Right atrium auricular region (tissue), 2 donors: ENCODE results near the gene KLF9. TPM values are rescaled to one million over a fixed set of nuclear protein-coding genes. Genes with fewer than 3 reads are reported as not detected.

ENCODE experiments used
- DNase-seq: peaks from one replicate; pipeline ENCODE4 v3.0.0-alpha.2; 2019; ENCODE audit warnings: low spot score
- H3K27ac ChIP-seq, 2 donors: fragments of 200-600 bp; sonication (generic); 1 replicate in 1 of 2; 2 replicates in 1 of 2; pipeline ENCODE4 v1.5.1; 2016 to 2019
- H3K27me3 ChIP-seq, 2 donors: fragments of 200-600 bp; sonication (generic); one replicate each; pipeline versions ENCODE4 v1.5.1 to v1.6.0; 2017 to 2019
- H3K36me3 ChIP-seq: fragments of 200-600 bp; sonication (generic); one replicate; pipeline ENCODE4 v1.5.1; 2016
- H3K4me1 ChIP-seq, 2 donors: fragments of 200-600 bp; sonication (generic); one replicate each; pipeline versions ENCODE4 v1.5.1 to v1.6.0; 2017 to 2019
- H3K4me3 ChIP-seq, 2 donors: fragments of 200-600 bp; sonication (generic); 1 replicate in 1 of 2; 2 replicates in 1 of 2; pipeline ENCODE4 v1.5.1; 2017 to 2019; ENCODE audit warnings: mild to moderate bottlenecking in 1 of 2, moderate library complexity in 1 of 2
- H3K9me3 ChIP-seq, 2 donors: fragments of 200-600 bp; sonication (generic); one replicate each; pipeline ENCODE4 v1.5.1; 2019
- CTCF ChIP-seq, 2 donors: fragments of 200-600 bp; sonication (generic); IDR thresholded peaks; one replicate each; pipeline ENCODE4 v1.5.1; 2019; ENCODE audit warnings: antibody characterized with exemption in 2 of 2
- total RNA-seq, 2 donors: library from RNA; depleted of rRNA; stranded (reverse); fragments of >200 nt; gene quantifications; one replicate each; pipeline ENCODE4 v1.1.0, GENCODE V29; 2016

The KLF9 gene
- total RNA-seq, 2 donors from 2014 or later: 74.1 to 76.7 TPM

DNA sequence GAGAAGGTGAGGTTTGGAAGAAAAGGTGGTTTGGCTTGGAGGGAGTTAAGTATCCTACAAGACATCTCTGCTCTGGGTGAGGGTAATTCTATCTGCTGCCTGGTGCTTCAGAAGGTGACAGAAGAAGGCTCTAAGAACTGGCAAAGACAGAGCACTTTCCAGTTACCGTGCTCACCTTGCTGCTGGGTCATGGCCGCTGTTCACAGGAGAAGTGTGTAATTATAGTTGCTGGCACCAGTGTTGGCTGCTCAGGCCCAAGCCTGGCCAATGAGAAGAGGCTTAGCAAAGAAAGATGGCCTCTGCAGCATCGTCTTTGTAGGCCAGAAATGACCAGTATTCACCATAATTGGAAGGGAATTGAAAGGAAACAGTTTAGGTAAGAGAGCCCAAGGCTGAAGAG lies 37.9 kb upstream of the KLF9 start:
- Histone ChIP-seq H3K4me1 (peaks cover 0 to 10% of the 10 kb centered on the region in 2 donors), H3K36me3 (no peaks in the 10 kb centered on the region), H3K4me3 (no peak overlapping the region), H3K9me3 (no peaks in the 10 kb centered on the region), H3K27me3 (no peaks in the 10 kb centered on the region), H3K27ac (no peak overlapping the region)
- DNase-seq: no peak
- TF ChIP-seq CTCF (IDR thresholded peaks at IDR 0.05): no peak

DNA sequence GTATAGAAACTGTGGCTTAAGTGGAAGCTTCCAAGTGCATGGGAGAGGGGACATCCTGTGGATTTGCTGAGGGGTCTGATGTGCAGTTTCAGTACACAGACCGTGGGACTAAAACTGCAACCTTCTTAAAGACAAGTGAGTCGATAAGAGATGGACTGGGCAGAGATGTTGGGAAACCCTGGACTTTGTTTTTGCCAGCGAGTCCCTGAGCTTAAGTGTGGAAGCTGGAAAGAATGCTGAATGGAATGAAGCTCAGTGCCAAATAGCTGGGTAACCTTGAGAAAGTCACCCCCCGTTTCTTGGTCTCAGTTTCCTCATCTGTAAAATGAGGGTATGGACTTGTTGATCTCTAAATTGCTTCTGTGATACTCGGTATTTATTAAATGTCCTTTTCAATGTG lies 37.3 kb upstream of the KLF9 start:
- no peak for DNase-seq
- no peaks in the 10 kb centered on the region for H3K36me3 ChIP-seq
- no peak overlapping the region for H3K27ac ChIP-seq
- TF ChIP-seq CTCF (IDR thresholded peaks at IDR 0.05): no peak
- H3K9me3 ChIP-seq: no peaks in the 10 kb centered on the region
- H3K4me1 ChIP-seq: peaks cover 0 to 10% of the 10 kb centered on the region in 2 donors
- no peaks in the 10 kb centered on the region for H3K27me3 ChIP-seq
- no peak overlapping the region for H3K4me3 ChIP-seq

DNA sequence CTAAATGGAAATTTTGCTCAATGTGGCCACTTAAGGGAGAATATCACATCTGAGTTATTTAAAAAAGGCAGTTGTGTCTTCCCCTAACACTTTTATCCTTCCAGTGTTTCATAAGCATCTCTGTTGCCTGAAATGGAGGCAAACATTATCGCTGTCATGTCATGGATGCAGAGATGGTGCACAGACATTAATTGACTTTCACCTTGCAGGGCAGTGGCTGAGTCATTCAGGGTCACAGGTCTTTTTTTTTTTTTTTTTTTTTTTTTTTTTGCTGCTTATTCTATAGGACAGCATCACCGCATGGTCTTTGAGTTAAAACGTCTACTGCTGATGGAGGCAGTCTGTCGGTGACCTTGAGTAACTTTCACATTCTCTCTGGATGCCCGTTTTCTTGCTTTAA lies 36.3 kb upstream of the KLF9 start:
- Histone ChIP-seq H3K27me3 (no peaks in the 10 kb centered on the region), H3K4me1 (peaks cover 0 to 4% of the 10 kb centered on the region in 2 donors), H3K36me3 (no peaks in the 10 kb centered on the region), H3K27ac (no peak overlapping the region), H3K9me3 (no peaks in the 10 kb centered on the region), H3K4me3 (no peak overlapping the region)
- TF ChIP-seq CTCF (IDR thresholded peaks at IDR 0.05): no peak
- DNase-seq: no peak

DNA sequence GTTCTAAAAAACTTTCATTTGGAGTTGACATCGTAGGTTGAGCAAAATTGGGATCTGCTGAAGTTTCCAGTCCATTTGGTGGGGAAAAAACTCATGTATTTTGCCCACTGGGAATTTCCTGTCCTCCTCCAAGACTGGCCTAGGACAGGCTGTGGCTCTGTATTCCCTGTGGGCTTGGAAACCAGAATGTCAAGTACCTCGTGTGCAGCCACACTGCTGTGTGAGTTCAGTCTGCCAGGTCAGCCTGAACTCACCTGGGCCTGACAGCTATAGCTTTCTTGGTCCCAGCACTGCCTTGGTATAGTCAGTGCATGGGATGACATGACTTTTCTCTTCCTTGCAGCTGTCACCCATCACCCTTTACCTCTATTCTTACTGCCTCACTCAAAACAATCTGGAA lies 35.0 kb upstream of the KLF9 start:
- H3K27me3 ChIP-seq: no peaks in the 10 kb centered on the region
- no peak for TF ChIP-seq CTCF (IDR thresholded peaks at IDR 0.05)
- no peaks in the 10 kb centered on the region for H3K9me3 ChIP-seq
- no peak overlapping the region for H3K4me3 ChIP-seq
- H3K27ac ChIP-seq: no peak overlapping the region
- H3K4me1 ChIP-seq: no peaks in the 10 kb centered on the region
- H3K36me3 ChIP-seq: no peaks in the 10 kb centered on the region
- DNase-seq: no peak

GRCh38 chr9:70448919-70449318 lies 34.5 kb upstream of the KLF9 start:
- TF ChIP-seq CTCF (IDR thresholded peaks at IDR 0.05): no peak
- DNase-seq: no peak
- no peak overlapping the region for H3K4me3 ChIP-seq

DNA sequence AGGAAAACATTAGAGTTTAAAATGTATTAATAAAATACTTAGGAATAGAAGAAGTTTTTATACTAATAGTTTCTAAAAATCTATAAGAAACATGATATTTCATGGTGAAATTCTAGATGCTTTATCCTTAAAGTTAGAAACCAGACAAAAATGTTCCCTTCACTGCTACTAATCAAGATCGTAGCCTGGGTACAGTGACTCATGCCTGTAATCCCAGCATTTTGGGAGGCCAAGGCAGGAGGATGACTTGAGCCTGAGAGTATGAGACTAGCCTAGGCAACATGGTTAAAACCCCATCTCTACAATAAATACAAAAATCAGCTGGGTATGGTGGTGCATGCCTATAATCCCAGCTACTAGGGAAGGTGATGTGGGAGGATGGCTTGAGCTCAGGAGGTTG lies 30.4 kb upstream of the KLF9 start:
- Histone ChIP-seq H3K4me3 (no peak overlapping the region), H3K27ac (no peak overlapping the region), H3K9me3 (no peaks in the 10 kb centered on the region), H3K36me3 (no peaks in the 10 kb centered on the region), H3K4me1 (peaks cover 0 to 6% of the 10 kb centered on the region in 2 donors), H3K27me3 (no peaks in the 10 kb centered on the region)
- no peak for TF ChIP-seq CTCF (IDR thresholded peaks at IDR 0.05)
- DNase-seq: no peak

More at GRCh38 chr9:70448919-70449318, 34.5 kb upstream of the KLF9 start:
- no peaks in the 10 kb centered on the region for H3K36me3 ChIP-seq
- no peaks in the 10 kb centered on the region for H3K4me1 ChIP-seq
- no peaks in the 10 kb centered on the region for H3K27me3 ChIP-seq
- H3K27ac ChIP-seq: no peak overlapping the region
- no peaks in the 10 kb centered on the region for H3K9me3 ChIP-seq
